ENCODE results near the gene PAEP.

GRCh38 chr9:135525241-135526088, 36.1 kb upstream of the PAEP start:
- TF ChIP-seq YY1 (IDR thresholded peaks at IDR 0.05; ENCODE audit: insufficient read depth, insufficient read length) (no peak), ZNF274 (IDR thresholded peaks at IDR 0.05; ENCODE audit: low read depth, low read length) (no peak), SUZ12 (IDR thresholded peaks at IDR 0.05; ENCODE audit: extremely low read depth, insufficient read depth, insufficient read length) (no peak)
